Ovary (tissue), 3 donors: Measurements from ENCODE around the gene MBNL2.

Experiments
- POLR2A ChIP-seq: fragments of 450-650 bp; IDR thresholded peaks from one replicate; pipeline ENCODE4 v1.6.1; 2017; ENCODE audit warnings: antibody characterized with exemption, mild to moderate bottlenecking, moderate library complexity
- TF ChIP-seq, protein P1 (sequence below), 3 donors: fragments of 450-650 bp in 2 of 3; fragments of 200-600 bp in 1 of 3; IDR thresholded peaks; one replicate each; pipeline versions ENCODE4 v1.5.1 to v1.8.0; 2016 to 2022; ENCODE audit warnings: antibody characterized with exemption in 3 of 3, mild to moderate bottlenecking in 1 of 3
- donor health status: DM: no; HTN: no; CAD: no.

DNA sequence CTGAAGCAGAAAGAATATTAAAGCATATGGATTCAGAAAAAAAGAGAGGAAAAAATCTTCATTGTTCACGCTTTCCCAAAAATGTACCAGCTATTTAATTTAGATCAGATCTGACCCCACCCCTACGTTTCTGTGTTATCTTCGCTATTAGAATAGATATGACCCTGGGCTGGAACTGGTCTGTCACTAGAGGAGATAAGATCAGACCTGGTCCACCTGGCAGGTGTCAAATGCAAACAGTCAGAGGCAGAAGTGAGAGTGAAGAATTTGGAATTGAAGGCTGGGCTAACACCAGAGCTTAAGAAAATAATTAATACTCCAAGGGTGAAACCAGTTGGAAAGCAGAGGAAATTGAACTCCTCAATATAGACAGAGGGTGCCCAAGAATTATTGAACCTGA is 30.0 kb upstream of the MBNL2 start:
- TF ChIP-seq POLR2A = no peak
- TF ChIP-seq, protein P1, sequence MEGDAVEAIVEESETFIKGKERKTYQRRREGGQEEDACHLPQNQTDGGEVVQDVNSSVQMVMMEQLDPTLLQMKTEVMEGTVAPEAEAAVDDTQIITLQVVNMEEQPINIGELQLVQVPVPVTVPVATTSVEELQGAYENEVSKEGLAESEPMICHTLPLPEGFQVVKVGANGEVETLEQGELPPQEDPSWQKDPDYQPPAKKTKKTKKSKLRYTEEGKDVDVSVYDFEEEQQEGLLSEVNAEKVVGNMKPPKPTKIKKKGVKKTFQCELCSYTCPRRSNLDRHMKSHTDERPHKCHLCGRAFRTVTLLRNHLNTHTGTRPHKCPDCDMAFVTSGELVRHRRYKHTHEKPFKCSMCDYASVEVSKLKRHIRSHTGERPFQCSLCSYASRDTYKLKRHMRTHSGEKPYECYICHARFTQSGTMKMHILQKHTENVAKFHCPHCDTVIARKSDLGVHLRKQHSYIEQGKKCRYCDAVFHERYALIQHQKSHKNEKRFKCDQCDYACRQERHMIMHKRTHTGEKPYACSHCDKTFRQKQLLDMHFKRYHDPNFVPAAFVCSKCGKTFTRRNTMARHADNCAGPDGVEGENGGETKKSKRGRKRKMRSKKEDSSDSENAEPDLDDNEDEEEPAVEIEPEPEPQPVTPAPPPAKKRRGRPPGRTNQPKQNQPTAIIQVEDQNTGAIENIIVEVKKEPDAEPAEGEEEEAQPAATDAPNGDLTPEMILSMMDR (IDR thresholded peaks at IDR 0.05) = no peak
